Fibroblast of mammary gland (primary cell): ENCODE data around the gene RASGRP3.

Experiments used
- DNase-seq: peaks from one replicate; pipeline ENCODE4 v3.0.0-alpha.2; 2010; ENCODE audit warnings: low read depth
- H3K4me3 ChIP-seq: 2 replicates; pipeline ENCODE4 v1.5.1; 2011; ENCODE audit warnings: low read depth, mild to moderate bottlenecking, low read length, moderate library complexity; ENCODE audit not compliant: control insufficient read depth
- TF ChIP-seq, protein P1 (sequence below): conservative IDR thresholded peaks from 2 replicates; pipeline ENCODE4 v1.5.1; 2011; ENCODE audit warnings: low read depth, low read length, inconsistent platforms; ENCODE audit not compliant: control insufficient read depth, insufficient read depth

RASGRP3 gene

DNA sequence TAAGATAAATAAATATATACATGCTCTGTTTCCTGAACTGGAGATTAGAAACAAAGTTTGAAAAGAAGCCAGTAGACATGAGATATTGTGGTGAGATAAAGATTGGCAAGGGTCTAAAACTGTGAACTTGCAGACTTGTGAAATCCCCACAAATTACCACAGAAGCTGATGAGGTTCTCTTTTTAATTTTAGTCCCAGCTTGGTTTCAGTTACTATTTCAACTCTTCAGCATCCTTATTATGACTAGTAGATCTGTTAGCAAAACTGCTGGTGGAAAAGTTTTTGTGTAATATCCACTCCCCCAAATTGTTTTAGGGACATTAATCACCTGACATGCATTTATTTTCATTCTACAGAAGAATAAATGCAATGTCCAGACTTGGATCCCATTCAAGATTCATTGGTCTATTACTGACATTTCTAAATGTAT, 20.8 kb downstream of the RASGRP3 start:
- TF ChIP-seq, protein P1, sequence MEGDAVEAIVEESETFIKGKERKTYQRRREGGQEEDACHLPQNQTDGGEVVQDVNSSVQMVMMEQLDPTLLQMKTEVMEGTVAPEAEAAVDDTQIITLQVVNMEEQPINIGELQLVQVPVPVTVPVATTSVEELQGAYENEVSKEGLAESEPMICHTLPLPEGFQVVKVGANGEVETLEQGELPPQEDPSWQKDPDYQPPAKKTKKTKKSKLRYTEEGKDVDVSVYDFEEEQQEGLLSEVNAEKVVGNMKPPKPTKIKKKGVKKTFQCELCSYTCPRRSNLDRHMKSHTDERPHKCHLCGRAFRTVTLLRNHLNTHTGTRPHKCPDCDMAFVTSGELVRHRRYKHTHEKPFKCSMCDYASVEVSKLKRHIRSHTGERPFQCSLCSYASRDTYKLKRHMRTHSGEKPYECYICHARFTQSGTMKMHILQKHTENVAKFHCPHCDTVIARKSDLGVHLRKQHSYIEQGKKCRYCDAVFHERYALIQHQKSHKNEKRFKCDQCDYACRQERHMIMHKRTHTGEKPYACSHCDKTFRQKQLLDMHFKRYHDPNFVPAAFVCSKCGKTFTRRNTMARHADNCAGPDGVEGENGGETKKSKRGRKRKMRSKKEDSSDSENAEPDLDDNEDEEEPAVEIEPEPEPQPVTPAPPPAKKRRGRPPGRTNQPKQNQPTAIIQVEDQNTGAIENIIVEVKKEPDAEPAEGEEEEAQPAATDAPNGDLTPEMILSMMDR = no peak
- H3K4me3 ChIP-seq = no peak overlapping the region
- no peak for DNase-seq

DNA sequence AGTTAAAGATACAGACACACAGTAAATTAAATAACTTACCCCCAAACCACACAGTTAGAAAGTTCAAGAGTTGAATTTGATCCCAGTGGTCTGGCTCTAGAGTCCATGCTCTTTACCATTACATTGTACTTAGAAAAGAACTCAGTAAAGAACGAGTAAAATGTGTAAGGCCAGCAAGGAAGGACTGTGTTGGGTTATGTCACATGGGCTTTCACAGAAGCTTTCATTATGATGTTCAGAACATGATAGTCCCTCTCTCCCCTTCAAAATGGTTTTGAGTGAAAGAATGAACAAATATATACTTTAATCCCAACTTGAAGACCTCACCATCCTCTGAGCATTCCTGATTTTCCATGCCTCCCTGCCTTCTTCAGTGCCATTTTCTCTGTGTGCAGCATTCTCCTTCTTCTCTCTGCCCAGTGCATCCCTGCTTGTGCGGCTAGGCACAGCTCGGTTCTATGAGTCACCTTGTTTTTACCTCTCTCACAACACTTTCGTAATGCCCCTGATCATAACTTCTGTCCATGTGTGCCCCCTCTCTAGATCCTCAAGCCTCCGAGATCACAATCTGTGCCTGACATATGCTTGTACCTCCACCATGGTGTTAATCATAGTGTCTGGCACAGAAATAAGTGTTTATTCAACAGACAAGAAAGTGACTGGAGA, 22.0 kb downstream of the RASGRP3 start:
- no peak for DNase-seq
- H3K4me3 ChIP-seq = no peak overlapping the region
- TF ChIP-seq, protein P1 = no peak

DNA sequence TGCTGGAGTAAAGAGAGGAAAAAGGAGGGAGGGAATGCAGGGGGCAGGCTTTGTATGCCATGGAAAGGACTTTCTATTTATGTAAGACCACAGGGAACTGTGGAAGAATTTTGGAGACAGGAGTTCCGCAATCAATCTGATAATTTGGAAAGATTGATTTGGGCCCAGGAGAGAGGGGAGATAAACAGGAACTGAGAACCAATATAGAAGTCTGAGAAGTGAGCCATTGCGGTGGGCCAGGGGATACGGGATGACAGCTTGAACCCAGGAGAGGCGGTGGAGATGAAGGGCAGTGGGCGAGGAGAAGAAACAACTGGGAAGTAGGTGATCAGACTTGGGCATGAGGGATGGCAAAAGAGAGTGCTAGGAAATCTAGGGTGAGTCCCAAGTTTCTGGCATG, 23.7 kb downstream of the RASGRP3 start:
- no peak for DNase-seq
- TF ChIP-seq, protein P1 = no peak
- no peak overlapping the region for H3K4me3 ChIP-seq

DNA sequence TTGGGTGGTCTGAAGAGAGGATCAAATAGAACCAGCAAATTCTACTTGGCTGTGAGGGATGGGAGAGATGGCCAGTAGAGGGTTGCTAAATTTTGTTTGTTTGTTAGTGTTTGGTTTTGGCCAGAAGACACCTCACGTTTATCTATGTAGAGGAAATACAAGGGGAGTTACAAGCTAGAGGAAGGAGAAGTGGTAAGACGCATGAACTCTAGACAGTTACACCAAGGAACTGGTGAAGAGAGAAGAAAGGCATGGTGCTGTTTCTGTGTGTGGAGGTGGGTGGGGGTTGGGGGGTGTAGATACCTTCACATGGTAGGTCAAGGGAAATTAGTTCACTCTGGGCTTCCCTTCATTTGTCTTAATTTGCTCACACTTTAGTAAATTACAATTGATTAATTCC, 25.6 kb downstream of the RASGRP3 start:
- H3K4me3 ChIP-seq = no peak overlapping the region
- TF ChIP-seq, protein P1 = no peak
- DNase-seq = no peak

DNA sequence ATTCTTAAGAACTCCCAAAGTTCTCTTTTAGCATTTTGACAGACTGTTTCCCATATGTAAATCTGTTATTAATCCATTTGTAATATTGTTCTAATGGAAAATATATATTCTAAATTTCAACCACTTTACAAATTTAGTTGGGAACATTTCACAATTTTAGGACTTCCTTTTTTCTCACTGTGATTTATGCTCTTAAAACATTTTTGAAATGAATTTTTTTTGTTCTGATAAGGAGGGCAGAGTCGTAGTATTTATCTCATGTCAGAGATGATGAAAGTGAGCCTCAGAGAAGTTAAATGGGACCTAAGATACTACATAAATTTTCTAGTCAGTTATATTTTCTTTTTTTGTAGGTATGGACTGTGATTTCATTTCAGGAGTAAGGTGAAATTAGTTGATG, 26.6 kb downstream of the RASGRP3 start:
- TF ChIP-seq, protein P1 = no peak
- no peak for DNase-seq
- H3K4me3 ChIP-seq = no peak overlapping the region

DNA sequence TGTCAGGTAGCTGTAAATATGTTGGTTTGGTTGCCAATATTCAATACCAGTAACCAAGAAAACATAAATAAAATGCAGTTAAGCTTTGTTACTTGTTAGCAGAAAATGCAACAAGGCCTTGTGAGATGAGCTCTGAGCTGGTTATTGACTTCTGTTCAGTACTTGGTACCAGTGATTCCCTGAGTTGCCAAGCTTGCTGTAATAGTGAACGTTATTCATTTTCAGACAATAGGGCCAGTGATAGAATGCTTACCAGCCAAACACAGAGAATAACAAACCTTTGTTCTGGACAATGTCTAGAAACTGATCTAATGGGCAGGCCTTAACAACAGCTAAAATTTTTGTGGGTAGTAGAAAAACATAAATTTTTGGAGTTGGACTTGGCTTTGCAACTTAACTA, 29.5 kb downstream of the RASGRP3 start:
- no peak overlapping the region for H3K4me3 ChIP-seq
- DNase-seq = no peak

More for the DNA sequence above, 29.5 kb downstream of the RASGRP3 start:
- TF ChIP-seq, protein P1 = no peak
